CD14-positive monocyte (primary cell): ENCODE measurements around the gene ACSM6. TPM values are rescaled to one million over a fixed set of nuclear protein-coding genes. Genes with fewer than 3 reads are reported as not detected.
"Not testable (repeated sequence)": the region's sequence is repeated elsewhere in the genome, so short reads cannot be mapped to it uniquely, and the experiment has no call there.

Source experiments
- DNase-seq, 3 donors: peaks; one replicate each; pipeline ENCODE4 v3.0.0-alpha.2; 2011 to 2022
- H2AFZ ChIP-seq: 2 replicates; pipeline ENCODE4 v1.6.0; 2012; ENCODE audit warnings: mild to moderate bottlenecking, low read depth, low read length, inconsistent platforms; ENCODE audit not compliant: insufficient read depth, poor library complexity, severe bottlenecking
- H3K27ac ChIP-seq, 2 donors: 1 replicate in 1 of 2; 2 replicates in 1 of 2; pipeline ENCODE4 v1.5.1; 2012 to 2013; ENCODE audit warnings: low read length in 2 of 2, control low read depth in 1 of 2, inconsistent platforms in 1 of 2, low read depth in 1 of 2, mild to moderate bottlenecking in 1 of 2
- H3K27me3 ChIP-seq, 2 donors: one replicate each; pipeline versions ENCODE4 v1.6.0 to v1.6.1; 2011 to 2013; ENCODE audit warnings: low read length in 2 of 2; ENCODE audit not compliant: control insufficient read depth in 2 of 2, insufficient read depth in 2 of 2
- H3K36me3 ChIP-seq, 2 donors: replicated peaks in 1 of 2; 1 replicate in 1 of 2; 2 replicates in 1 of 2; pipeline versions ENCODE4 v1.5.1 to v1.6.1; 2012 to 2013; ENCODE audit warnings: low read length in 2 of 2, control low read depth in 1 of 2, inconsistent platforms in 1 of 2, mild to moderate bottlenecking in 1 of 2; ENCODE audit not compliant: insufficient read depth in 2 of 2, control insufficient read depth in 1 of 2
- H3K4me1 ChIP-seq, 2 donors: 1 replicate in 1 of 2; 2 replicates in 1 of 2; pipeline versions ENCODE4 v1.5.1 to v1.6.1; 2012 to 2013; ENCODE audit warnings: low read length in 2 of 2, control low read depth in 1 of 2, inconsistent platforms in 1 of 2, mild to moderate bottlenecking in 1 of 2, moderate library complexity in 1 of 2; ENCODE audit not compliant: insufficient read depth in 2 of 2, control insufficient read depth in 1 of 2
- H3K4me2 ChIP-seq: replicated peaks from 2 replicates; pipeline ENCODE3; 2012; ENCODE audit warnings: low read length, moderate library complexity, mild to moderate bottlenecking; ENCODE audit not compliant: poor library complexity, severe bottlenecking; ENCODE audit errors: extremely low read depth
- H3K4me3 ChIP-seq, 3 experiments: fragments of 200-600 bp in 1 of 3; sonication (generic) in 1 of 3; replicated peaks in 1 of 3; 1 replicate in 2 of 3; 2 replicates in 1 of 3; pipeline ENCODE4 v1.5.1; 2011 to 2013; ENCODE audit warnings: low read length in 3 of 3, mild to moderate bottlenecking in 3 of 3, control low read depth in 2 of 3, low read depth in 2 of 3, inconsistent platforms in 1 of 3, moderate library complexity in 1 of 3
- H3K79me2 ChIP-seq: 2 replicates; pipeline ENCODE4 v1.6.0; 2012; ENCODE audit warnings: mild to moderate bottlenecking, control low read depth, inconsistent platforms, low read length, moderate library complexity; ENCODE audit not compliant: insufficient read depth
- H3K9ac ChIP-seq: 2 replicates; pipeline ENCODE4 v1.6.0; 2017; ENCODE audit warnings: low read length, mild to moderate bottlenecking; ENCODE audit not compliant: insufficient read depth, poor library complexity, severe bottlenecking
- H3K9me3 ChIP-seq, 2 donors: replicated peaks in 1 of 2; 1 replicate in 1 of 2; 2 replicates in 1 of 2; pipeline versions ENCODE4 v1.5.1 to v1.6.1; 2012 to 2013; ENCODE audit warnings: low read length in 2 of 2, control low read depth in 1 of 2; ENCODE audit not compliant: control insufficient read depth in 1 of 2, insufficient read depth in 1 of 2
- H4K20me1 ChIP-seq: 2 replicates; pipeline ENCODE4 v1.6.0; 2012; ENCODE audit warnings: mild to moderate bottlenecking, low read length, control low read depth, moderate library complexity; ENCODE audit not compliant: insufficient read depth
- H3K27ac Mint-ChIP-seq, 7 donors: one replicate each; pipeline ENCODE4 v1.8.0; 2020; ENCODE audit warnings: mild to moderate bottlenecking in 7 of 7, mixed read lengths in 7 of 7, moderate library complexity in 6 of 7, inconsistent platforms in 2 of 7
- H3K27me3 Mint-ChIP-seq, 3 donors: one replicate each; pipeline ENCODE4 v1.8.0; 2021 to 2022; ENCODE audit warnings: low read depth in 3 of 3, mild to moderate bottlenecking in 3 of 3, mixed read lengths in 3 of 3, moderate library complexity in 3 of 3, inconsistent platforms in 1 of 3
- H3K36me3 Mint-ChIP-seq, 2 donors: one replicate each; pipeline ENCODE4 v1.8.0; 2020; ENCODE audit warnings: mixed read lengths in 2 of 2, inconsistent platforms in 1 of 2, mild to moderate bottlenecking in 1 of 2
- H3K4me1 Mint-ChIP-seq: one replicate; pipeline ENCODE4 v1.8.0; 2020; ENCODE audit warnings: mild to moderate bottlenecking, mixed read lengths
- H3K4me3 Mint-ChIP-seq, 2 donors: one replicate each; pipeline ENCODE4 v1.8.0; 2020; ENCODE audit warnings: mild to moderate bottlenecking in 2 of 2, mixed read lengths in 2 of 2, moderate library complexity in 1 of 2
- H3K9me3 Mint-ChIP-seq, 7 donors: one replicate each; pipeline ENCODE4 v1.8.0; 2020 to 2022; ENCODE audit warnings: mixed read lengths in 7 of 7, mild to moderate bottlenecking in 6 of 7, moderate library complexity in 6 of 7, inconsistent platforms in 2 of 7
- CTCF ChIP-seq: fragments of 200-600 bp; IDR thresholded peaks from one replicate; pipeline ENCODE4 v1.8.0; 2022; ENCODE audit warnings: antibody characterized with exemption, mild to moderate bottlenecking
- WGBS: methylation state at CpG from one replicate; pipeline ENCODE4 v1.1.5; 2013; ENCODE audit warnings: missing lambda C conversion rate; ENCODE audit not compliant: insufficient coverage; 5-methylcytosine and 5-hydroxymethylcytosine counted together
- intact Hi-C, 2 donors: fragments of 100-400 bp; cut with micrococcal nuclease; formaldehyde crosslinking; loops; one replicate each; pipeline versions ENCODE4 v1.15.0 to v1.15.1; 2023
- polyA plus RNA-seq, 3 donors: library from polyadenylated mRNA; depleted of rRNA in 1 of 3; unstranded in 2 of 3; stranded (reverse) in 1 of 3; fragments of 300-500 nt in 2 of 3; fragments of >200 nt in 1 of 3; fragmentation: Illumina TruSeq in 2 of 3; gene quantifications; 1 replicate in 2 of 3; 2 replicates in 1 of 3; pipeline ENCODE4 v1.2.3, GENCODE V29; 2012 to 2021

ACSM6 gene
- polyA plus RNA-seq, 3 donors, result not detected

DNA sequence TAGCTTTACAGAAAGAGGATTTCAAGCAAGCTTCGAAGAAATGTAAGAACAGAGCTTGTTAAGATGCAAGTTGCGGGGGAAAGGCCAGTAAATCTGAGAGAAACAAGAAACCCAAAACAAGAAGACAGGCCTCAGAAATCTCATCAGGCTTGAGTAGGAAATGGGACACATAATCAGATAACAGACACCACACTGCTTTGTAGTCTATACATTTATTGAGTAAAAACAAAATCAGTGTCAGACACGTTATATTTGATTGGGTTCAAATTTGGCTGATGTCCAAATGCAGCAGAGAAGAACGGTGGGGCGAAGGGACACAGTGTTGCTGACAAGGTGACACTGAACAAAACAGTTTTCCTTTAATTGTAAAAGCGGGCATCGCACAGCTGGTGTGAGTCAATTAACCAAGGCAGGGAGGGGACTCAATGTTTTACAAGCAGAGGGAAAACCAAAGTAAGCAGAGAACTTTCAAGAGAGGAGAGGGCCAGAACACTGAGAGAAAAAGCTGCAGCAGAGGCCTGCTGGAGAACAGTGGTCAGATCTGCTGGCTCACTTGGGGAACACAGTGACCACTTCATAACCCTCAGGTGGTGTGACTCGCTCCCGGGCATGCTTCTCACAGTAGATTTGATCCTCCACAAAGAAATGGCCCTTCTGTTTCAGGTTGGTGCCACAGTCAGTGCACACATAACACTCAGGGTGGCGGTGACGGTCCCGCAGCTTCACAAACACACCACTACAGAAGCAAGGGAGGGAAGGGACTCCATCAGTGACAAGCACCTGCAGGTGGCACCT, 43.5 kb downstream of the ACSM6 start:
- WGBS, result 92% methylated on average over 7 of the region's 12 CpGs
- Mint-ChIP-seq H3K27me3 (peaks cover 0 to 4% (median 2%) of the 10 kb centered on the region in 3 donors), H3K36me3 (no peaks in the 10 kb centered on the region), H3K4me1 (peaks cover 9% of the 10 kb centered on the region), H3K27ac (no peak overlapping the region), H3K4me3 (no peak overlapping the region), H3K9me3 (no peaks in the 10 kb centered on the region)
- no peak overlapping the region for H3K9ac ChIP-seq
- no peak overlapping the region for H3K4me3 ChIP-seq
- H4K20me1 ChIP-seq, result no peaks in the 10 kb centered on the region
- DNase-seq, result no peak
- H3K27ac ChIP-seq, result no peak overlapping the region
- no peak for TF ChIP-seq CTCF
- no peaks in the 10 kb centered on the region for H3K9me3 ChIP-seq
- peaks cover 0 to 3% of the 10 kb centered on the region in 2 donors for H3K4me1 ChIP-seq
- no peaks in the 10 kb centered on the region for H3K27me3 ChIP-seq
- no peak overlapping the region for H3K4me2 ChIP-seq
- intact Hi-C loops, result no loop called here
- no peak overlapping the region for H2AFZ ChIP-seq
- H3K79me2 ChIP-seq, result no peaks in the 10 kb centered on the region
- no peaks in the 10 kb centered on the region for H3K36me3 ChIP-seq

GRCh38 chr10:95240096-95240495, 46.1 kb downstream of the ACSM6 start:
- not testable (repeated sequence) for H3K36me3 ChIP-seq, H3K36me3 Mint-ChIP-seq, H3K4me3 Mint-ChIP-seq, H2AFZ ChIP-seq, H3K4me1 ChIP-seq, H3K9me3 Mint-ChIP-seq, H3K9me3 ChIP-seq, H3K9ac ChIP-seq, H3K27ac ChIP-seq, DNase-seq, H3K27me3 Mint-ChIP-seq, H3K4me3 ChIP-seq, H4K20me1 ChIP-seq, H3K27me3 ChIP-seq, H3K27ac Mint-ChIP-seq, H3K4me1 Mint-ChIP-seq, H3K4me2 ChIP-seq, H3K79me2 ChIP-seq
- WGBS, result no CpG with 5 or more reads among the region's 3 CpGs
- intact Hi-C loops, result loop anchor here in 1 of 2 donors (5.0 kb wide), 1 partner anchor 103 kb away; no protein-coding TSS in a partner anchor
